Caki2 (cell line): ENCODE data around the gene PDE4B. TPM values are rescaled to one million over a fixed set of nuclear protein-coding genes. Genes with fewer than 3 reads are reported as not detected.
"Not testable (repeated sequence)": the region's sequence is repeated elsewhere in the genome, so short reads cannot be mapped to it uniquely, and the experiment has no call there.

Source experiments
- DNase-seq: peaks from one replicate; pipeline ENCODE4 v3.0.0-alpha.2; 2015; ENCODE audit warnings: low read depth
- in situ Hi-C: cut with HindIII; loops from 2 replicates; pipeline ENCODE4 v1.10.0; 2016; ENCODE audit warnings: low sequenced_read_pairs, low pct_unique_long_range_greater_than_20kb, mixed read lengths
- total RNA-seq: library from RNA; depleted of rRNA; stranded (reverse); fragments of >200 nt; shearing (Covaris generic); gene quantifications from 2 replicates; pipeline ENCODE4 v1.2.3, GENCODE V29; 2014; ENCODE audit warnings: low replicate concordance

PDE4B gene
- total RNA-seq, 1 experiment from 2014 or later, result not detected

- in situ Hi-C loops, result no loop called here
- DNase-seq, result no peak
Measured at GRCh38 chr1:65998763-65999583, 206.3 kb downstream of the PDE4B start.

GRCh38 chr1:66000033-66000637, 207.4 kb downstream of the PDE4B start:
- in situ Hi-C loops, result no loop called here
- DNase-seq, result no peak

GRCh38 chr1:66003690-66004089, 211.0 kb downstream of the PDE4B start:
- in situ Hi-C loops, result no loop called here

GRCh38 chr1:66006534-66006933, 213.8 kb downstream of the PDE4B start:
- in situ Hi-C loops, result not testable (repeated sequence)

More at GRCh38 chr1:66003690-66004089, 211.0 kb downstream of the PDE4B start:
- DNase-seq, result no peak

GRCh38 chr1:66012106-66012784, 219.6 kb downstream of the PDE4B start:
- DNase-seq, result no peak
- in situ Hi-C loops, result no loop called here

More at GRCh38 chr1:66006534-66006933, 213.8 kb downstream of the PDE4B start:
- not testable (repeated sequence) for DNase-seq

GRCh38 chr1:66013371-66013770, 220.7 kb downstream of the PDE4B start:
- no peak for DNase-seq
- in situ Hi-C loops, result no loop called here

GRCh38 chr1:66022904-66023620, 230.4 kb downstream of the PDE4B start:
- peak; percentile 16 for DNase-seq
- in situ Hi-C loops, result no loop called here

GRCh38 chr1:66025188-66025587, 232.5 kb downstream of the PDE4B start:
- DNase-seq, result no peak
- in situ Hi-C loops, result no loop called here

- in situ Hi-C loops, result no loop called here
- no peak for DNase-seq
Measured at GRCh38 chr1:66028035-66028434, 235.3 kb downstream of the PDE4B start.

GRCh38 chr1:66033781-66034180, 241.1 kb downstream of the PDE4B start:
- DNase-seq, result no peak
- in situ Hi-C loops, result no loop called here

- no peak for DNase-seq
- in situ Hi-C loops, result no loop called here
Measured at GRCh38 chr1:66035616-66036245, 243.0 kb downstream of the PDE4B start.

- in situ Hi-C loops, result no loop called here
- no peak for DNase-seq
Measured at GRCh38 chr1:66041654-66042053, 249.0 kb downstream of the PDE4B start.

- no peak for DNase-seq
- in situ Hi-C loops, result no loop called here
Measured at GRCh38 chr1:66043186-66043585, 250.5 kb downstream of the PDE4B start.

GRCh38 chr1:66044912-66045311, 252.2 kb downstream of the PDE4B start:
- in situ Hi-C loops, result no loop called here
- no peak for DNase-seq

GRCh38 chr1:66046415-66046814, 253.7 kb downstream of the PDE4B start:
- in situ Hi-C loops, result no loop called here
- no peak for DNase-seq

GRCh38 chr1:66048011-66048410, 255.3 kb downstream of the PDE4B start:
- in situ Hi-C loops, result no loop called here
- DNase-seq, result no peak

GRCh38 chr1:66050123-66050522, 257.4 kb downstream of the PDE4B start:
- in situ Hi-C loops, result no loop called here
- DNase-seq, result no peak

- in situ Hi-C loops, result no loop called here
- DNase-seq, result no peak
Measured at GRCh38 chr1:66050633-66051032, 257.9 kb downstream of the PDE4B start.
